Neural cell (in vitro differentiated cells): ENCODE measurements around the gene SDS. TPM values are rescaled to one million over a fixed set of nuclear protein-coding genes. Genes with fewer than 3 reads are reported as not detected.

Experiments
- H2AFZ ChIP-seq: fragments of 200-600, 300-800 bp; sonication (generic), shearing (Covaris generic); 2 replicates; pipeline ENCODE4 v1.6.0; 2014; ENCODE audit warnings: low read depth, mild to moderate bottlenecking, antibody characterized with exemption, low read length, moderate library complexity
- H3F3A ChIP-seq: fragments of 200-600 bp; shearing (Covaris generic); 2 replicates; pipeline ENCODE4 v1.6.1; 2016; ENCODE audit warnings: mild to moderate bottlenecking, moderate library complexity, mixed read lengths, antibody characterized with exemption, low read length; ENCODE audit not compliant: insufficient read depth, poor library complexity, severe bottlenecking
- H3K27ac ChIP-seq: fragments of 200-600, 300-800 bp; sonication (generic), shearing (Covaris generic); 2 replicates; pipeline ENCODE4 v1.5.1; 2014; ENCODE audit warnings: mild to moderate bottlenecking, low read length, moderate library complexity
- H3K27me3 ChIP-seq: fragments of 300-800, 200-600 bp; sonication (generic), shearing (Covaris generic); 2 replicates; pipeline ENCODE4 v1.6.0; 2014; ENCODE audit warnings: mild to moderate bottlenecking, low read depth, low read length, moderate library complexity; ENCODE audit not compliant: insufficient read depth
- H3K36me3 ChIP-seq: fragments of 300-800, 200-600 bp; sonication (generic), shearing (Covaris generic); 2 replicates; pipeline ENCODE4 v1.5.1; 2014; ENCODE audit warnings: mild to moderate bottlenecking, antibody characterized with exemption, low read length, moderate library complexity; ENCODE audit not compliant: insufficient read depth
- H3K4me2 ChIP-seq: fragments of 300-800, 200-600 bp; sonication (generic), shearing (Covaris generic); 2 replicates; pipeline ENCODE4 v1.6.0; 2014; ENCODE audit warnings: mild to moderate bottlenecking, low read length
- H3K4me3 ChIP-seq: fragments of 300-800, 200-600 bp; sonication (generic), shearing (Covaris generic); 2 replicates; pipeline ENCODE4 v1.5.1; 2014; ENCODE audit warnings: mild to moderate bottlenecking, low read length, moderate library complexity
- H3K79me2 ChIP-seq: fragments of 200-600 bp; shearing (Covaris generic); replicated peaks from 2 replicates; pipeline ENCODE4 v1.6.0; 2014; ENCODE audit warnings: mild to moderate bottlenecking, low read length, moderate library complexity; ENCODE audit not compliant: insufficient read depth
- H3K9ac ChIP-seq: fragments of 300-800, 200-600 bp; sonication (generic), shearing (Covaris generic); 2 replicates; pipeline ENCODE4 v1.6.1; 2016; ENCODE audit warnings: mild to moderate bottlenecking, low read length, mixed read lengths
- H3K9me2 ChIP-seq: fragments of 200-600 bp; shearing (Covaris generic); 2 replicates; pipeline ENCODE4 v1.6.1; 2016; ENCODE audit warnings: mild to moderate bottlenecking, low read length, mixed read lengths; ENCODE audit not compliant: insufficient read depth
- H3K9me3 ChIP-seq: fragments of 200-600, 300-800 bp; sonication (generic), shearing (Covaris generic); 2 replicates; pipeline ENCODE4 v1.6.1; 2016; ENCODE audit warnings: mild to moderate bottlenecking, mixed run types, low read length, moderate library complexity, mixed read lengths
- H4K20me1 ChIP-seq: fragments of 200-600 bp; shearing (Covaris generic); 2 replicates; pipeline ENCODE4 v1.6.1; 2016; ENCODE audit warnings: mild to moderate bottlenecking, mixed run types; ENCODE audit not compliant: insufficient read depth
- CTCF ChIP-seq: fragments of 450-650 bp; IDR thresholded peaks from 2 replicates; pipeline ENCODE4 v1.5.1; 2014; ENCODE audit warnings: antibody characterized with exemption, mild to moderate bottlenecking, moderate library complexity; ENCODE audit not compliant: poor library complexity, severe bottlenecking
- EP300 ChIP-seq: fragments of 450-650 bp; conservative IDR thresholded peaks from 2 replicates; pipeline ENCODE4 v1.6.1; 2014; ENCODE audit warnings: antibody characterized with exemption, mild to moderate bottlenecking, moderate library complexity; ENCODE audit not compliant: poor library complexity, severe bottlenecking
- EZH2 ChIP-seq: fragments of 200-600, 300-800 bp; shearing (Covaris generic), sonication (generic); IDR thresholded peaks from 2 replicates; pipeline ENCODE4 v1.6.1; 2014; ENCODE audit warnings: antibody characterized with exemption, low read length, borderline replicate concordance, mild to moderate bottlenecking; ENCODE audit not compliant: insufficient read depth, poor library complexity, severe bottlenecking
- MXI1 ChIP-seq: fragments of 450-650 bp; conservative IDR thresholded peaks from 2 replicates; pipeline ENCODE4 v1.6.1; 2014; ENCODE audit warnings: antibody characterized with exemption, mild to moderate bottlenecking; ENCODE audit not compliant: poor library complexity, severe bottlenecking
- POLR2AphosphoS5 ChIP-seq: IDR thresholded peaks from 2 replicates; pipeline ENCODE4 v1.6.1; 2012
- RAD21 ChIP-seq: fragments of 450-650 bp; conservative IDR thresholded peaks from 2 replicates; pipeline ENCODE4 v1.6.1; 2014; ENCODE audit warnings: antibody characterized with exemption, mild to moderate bottlenecking, moderate library complexity
- REST ChIP-seq: IDR thresholded peaks from 2 replicates; pipeline ENCODE4 v1.6.1; 2012; ENCODE audit warnings: borderline replicate concordance
- SMC3 ChIP-seq: fragments of 450-650 bp; conservative IDR thresholded peaks from 2 replicates; pipeline ENCODE4 v1.6.1; 2014; ENCODE audit warnings: antibody characterized with exemption, mild to moderate bottlenecking, moderate library complexity; ENCODE audit not compliant: poor library complexity
- TAF1 ChIP-seq: IDR thresholded peaks from 2 replicates; pipeline ENCODE4 v1.6.1; 2012; ENCODE audit warnings: low read depth
- polyA plus RNA-seq: library from polyadenylated mRNA; depleted of rRNA; stranded (reverse); fragments of >200 nt; gene quantifications from 2 replicates; pipeline ENCODE4 v1.2.3, GENCODE V29; 2014

SDS gene
- polyA plus RNA-seq, 1 donor from 2014 or later, result not detected

- H3K9me3 ChIP-seq, result no peaks in the 10 kb centered on the region
- H3K9me2 ChIP-seq, result no peaks in the 10 kb centered on the region
- H2AFZ ChIP-seq, result no peak overlapping the region
- no peaks in the 10 kb centered on the region for H3K27me3 ChIP-seq
- TF ChIP-seq SMC3, result no peak
- no peak for TF ChIP-seq MXI1
- TF ChIP-seq EZH2, result no peak
- no peak for TF ChIP-seq EP300
- no peak for TF ChIP-seq POLR2AphosphoS5
- no peak for TF ChIP-seq CTCF
- no peak for TF ChIP-seq REST
- TF ChIP-seq TAF1, result no peak
- TF ChIP-seq RAD21, result no peak
- H3K4me3 ChIP-seq, result no peak overlapping the region
- no peak overlapping the region for H3K4me2 ChIP-seq
- H3K36me3 ChIP-seq, result no peaks in the 10 kb centered on the region
- no peak overlapping the region for H3K27ac ChIP-seq
- H3K9ac ChIP-seq, result no peak overlapping the region
- no peaks in the 10 kb centered on the region for H3F3A ChIP-seq
- no peaks in the 10 kb centered on the region for H4K20me1 ChIP-seq
- H3K79me2 ChIP-seq, result no peaks in the 10 kb centered on the region
Observed at GRCh38 chr12:113368331-113368730, 35.4 kb downstream of the SDS start.

- Histone ChIP-seq H3K79me2 (no peaks in the 10 kb centered on the region), H3K9me2 (no peaks in the 10 kb centered on the region), H3K4me3 (no peak overlapping the region), H3K9me3 (no peaks in the 10 kb centered on the region), H3K9ac (no peak overlapping the region), H2AFZ (no peak overlapping the region), H3F3A (no peaks in the 10 kb centered on the region), H3K36me3 (no peaks in the 10 kb centered on the region), H4K20me1 (no peaks in the 10 kb centered on the region), H3K27me3 (no peaks in the 10 kb centered on the region), H3K4me2 (no peak overlapping the region), H3K27ac (no peak overlapping the region)
- TF ChIP-seq EP300 (no peak), EZH2 (no peak), RAD21 (no peak)
Observed at GRCh38 chr12:113366827-113367226, 36.9 kb downstream of the SDS start.
